NCI-H1417 treated with DMSO at 0.1 percent for 48 hours (cell line): ENCODE measurements around the gene CDC40.
"Not testable (repeated sequence)": the region's sequence is repeated elsewhere in the genome, so short reads cannot be mapped to it uniquely, and the experiment has no call there.

ENCODE experiments used
- DNase-seq: peaks from one replicate; lab custom pipeline; 2025; lab: John Stamatoyannopoulos, UW

The CDC40 gene

GRCh38 chr6:110270165-110270564 lies 89.9 kb downstream of the CDC40 start:
- no peak for DNase-seq

- no peak for DNase-seq
Measured at GRCh38 chr6:110271732-110272022, 91.5 kb downstream of the CDC40 start.

- not testable (repeated sequence) for DNase-seq
Measured at GRCh38 chr6:110272781-110273180, 92.6 kb downstream of the CDC40 start.

- no peak for DNase-seq
Measured at GRCh38 chr6:110277100-110277665, 97.0 kb downstream of the CDC40 start.
